Stimulated activated CD8-positive, alpha-beta memory T cell treated with anti-CD3 and anti-CD28 coated beads, Interleukin-15, amount 100 ng/mL, for 1 hour (primary cell): ENCODE results near the gene PCA3.

ENCODE experiments used
- DNase-seq: peaks from one replicate; pipeline ENCODE4 v3.0.0-alpha.2; 2020; ENCODE audit warnings: low read depth

PCA3 gene

GRCh38 chr9:76827296-76828080 is 63.2 kb downstream of the PCA3 start:
- DNase-seq: no peak

- DNase-seq: no peak
Measured at GRCh38 chr9:76828447-76828846, 64.2 kb downstream of the PCA3 start.

DNA sequence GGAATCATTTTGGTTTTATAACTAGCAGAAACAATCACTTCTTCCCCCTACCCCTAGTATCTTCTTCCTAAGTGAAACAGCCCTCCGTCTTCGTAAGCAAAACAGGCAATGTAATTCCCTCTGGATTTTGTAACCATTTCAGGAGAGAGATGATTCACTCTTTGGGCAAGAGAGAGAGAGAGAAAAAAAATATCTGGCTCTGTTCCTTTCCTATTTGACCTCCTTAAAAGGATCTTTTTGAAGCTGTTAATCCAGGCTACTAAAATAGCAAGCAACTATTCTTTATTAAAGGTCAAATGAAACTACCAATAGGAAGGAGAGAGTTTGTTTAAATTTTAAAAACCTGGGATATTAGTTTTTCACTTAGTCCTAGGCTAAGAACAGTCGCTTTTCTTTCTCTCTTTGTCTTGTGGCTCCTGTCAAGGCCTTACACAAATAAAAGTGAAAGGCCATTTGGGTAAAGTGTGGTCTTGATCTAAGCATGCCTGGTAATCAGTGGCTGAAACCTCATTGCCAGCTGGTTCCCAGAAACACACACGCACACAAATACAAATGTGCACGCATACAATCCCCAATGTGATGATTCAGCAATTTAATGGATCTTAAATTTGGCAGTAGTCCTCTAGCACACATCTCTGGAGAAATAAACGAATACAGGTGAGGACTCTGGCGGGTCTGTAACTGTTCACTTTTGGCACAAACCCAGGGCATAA is 71.5 kb downstream of the PCA3 start:
- no peak for DNase-seq
